ENCODE measurements around the gene ABCA3. TPM values are rescaled to one million over a fixed set of nuclear protein-coding genes. Genes with fewer than 3 reads are reported as not detected.

The ABCA3 gene
- total and polyA plus RNA-seq, 2 experiments from 2014 or later = 3.0 to 4.1 TPM

- TF ChIP-seq CTCF (conservative IDR thresholded peaks at IDR 0.05; ENCODE audit: low read depth in 2 of 2) (no peak), STAT1 (IDR thresholded peaks at IDR 0.05; ENCODE audit: unreplicated experiment) (no peak), ZNF331 (CRISPR knock-in tag; IDR thresholded peaks at IDR 0.05; ENCODE audit: low read depth) (no peak), EZH2 (IDR thresholded peaks at IDR 0.05; ENCODE audit: low read depth, unreplicated experiment) (no peak)
Observed at GRCh38 chr16:2297506-2297860, 43.0 kb downstream of the ABCA3 start (continued).

- Histone ChIP-seq H3K4me3 (no peak overlapping the region), H3F3A (replicated peaks; ENCODE audit: low read depth) (no peaks in the 10 kb centered on the region), H3K9me2 (ENCODE audit: insufficient read depth) (0 out of 2 replicates have a peak, but pooled peaks cover 7% of the 10 kb centered on the region), H3K79me2 (replicated peaks; ENCODE audit: insufficient read depth) (no peaks in the 10 kb centered on the region), H3K36me3 (ENCODE audit: insufficient read depth) (no peaks in the 10 kb centered on the region), H3K4me2 (no peak overlapping the region), H3K27ac (ENCODE audit: low read depth) (no peak overlapping the region), H3K27me3 (ENCODE audit: insufficient read depth) (no peaks in the 10 kb centered on the region), H4K20me1 (replicated peaks; ENCODE audit: insufficient read depth) (no peaks in the 10 kb centered on the region), H2AFZ (peak overlapping the region; percentile 85), H3K4me1 (ENCODE audit: insufficient read depth) (no peaks in the 10 kb centered on the region)
- H3K9me3 Mint-ChIP-seq = no peaks in the 10 kb centered on the region
- no peaks in the 10 kb centered on the region for H3K36me3 Mint-ChIP-seq (ENCODE audit: low read depth)
- peaks cover 13% of the 10 kb centered on the region for H3K27me3 Mint-ChIP-seq (ENCODE audit: insufficient read depth, low read depth, poor library complexity)
- H3K27ac Mint-ChIP-seq = no peak overlapping the region
- peak; percentile 74 for DNase-seq (ENCODE audit: low spot score)
- peak; percentile 92 for ATAC-seq
- H3K4me1 Mint-ChIP-seq = no peaks in the 10 kb centered on the region
- no peak for TF ChIP-seq STAT1 (IDR thresholded peaks at IDR 0.05; ENCODE audit: unreplicated experiment)
- TF ChIP-seq CTCF (conservative IDR thresholded peaks at IDR 0.05; ENCODE audit: low read depth in 2 of 2) = peak; percentile 77 to 91
- H3K4me3 Mint-ChIP-seq = no peak overlapping the region
Observed at GRCh38 chr16:2296661-2297505, 43.6 kb downstream of the ABCA3 start.

GRCh38 chr16:2295056-2295798 is 45.3 kb downstream of the ABCA3 start:
- H4K20me1 ChIP-seq (replicated peaks; ENCODE audit: insufficient read depth) = no peaks in the 10 kb centered on the region
- H3K27ac ChIP-seq (ENCODE audit: low read depth) = no peak overlapping the region
- Mint-ChIP-seq H3K27me3 (ENCODE audit: insufficient read depth, low read depth, poor library complexity) (peaks cover 12% of the 10 kb centered on the region), H3K36me3 (ENCODE audit: low read depth) (no peaks in the 10 kb centered on the region), H3K9me3 (no peaks in the 10 kb centered on the region), H3K4me1 (no peaks in the 10 kb centered on the region), H3K4me3 (no peak overlapping the region), H3K27ac (no peak overlapping the region)
- no peak overlapping the region for H2AFZ ChIP-seq
- no peaks in the 10 kb centered on the region for H3K36me3 ChIP-seq (ENCODE audit: insufficient read depth)
- H3K4me3 ChIP-seq = no peak overlapping the region
- no peaks in the 10 kb centered on the region for H3F3A ChIP-seq (replicated peaks; ENCODE audit: low read depth)
- ATAC-seq (no peak), DNase-seq (ENCODE audit: low spot score) (no peak)
- no peaks in the 10 kb centered on the region for H3K27me3 ChIP-seq (ENCODE audit: insufficient read depth)
- H3K79me2 ChIP-seq (replicated peaks; ENCODE audit: insufficient read depth) = no peaks in the 10 kb centered on the region
- H3K4me2 ChIP-seq = no peak overlapping the region
- H3K4me1 ChIP-seq (ENCODE audit: insufficient read depth) = no peaks in the 10 kb centered on the region
- 0 out of 2 replicates have a peak, but pooled peaks cover 7% of the 10 kb centered on the region for H3K9me2 ChIP-seq (ENCODE audit: insufficient read depth)
- TF ChIP-seq CTCF (conservative IDR thresholded peaks at IDR 0.05; ENCODE audit: low read depth in 2 of 2) = no peak
- no peak for TF ChIP-seq CREB1 (CRISPR knock-in tag; IDR thresholded peaks at IDR 0.05; ENCODE audit: low read depth)
- no peak for TF ChIP-seq STAT1 (IDR thresholded peaks at IDR 0.05; ENCODE audit: unreplicated experiment)
- no peak for TF ChIP-seq EZH2phosphoT487 (IDR thresholded peaks at IDR 0.05; ENCODE audit: unreplicated experiment)
- no peak for TF ChIP-seq NANOG (IDR thresholded peaks at IDR 0.05; ENCODE audit: borderline replicate concordance)
- no peak for TF ChIP-seq JUNB (IDR thresholded peaks at IDR 0.05; ENCODE audit: unreplicated experiment)
